Measurements from ENCODE around the gene HTT.

DNA sequence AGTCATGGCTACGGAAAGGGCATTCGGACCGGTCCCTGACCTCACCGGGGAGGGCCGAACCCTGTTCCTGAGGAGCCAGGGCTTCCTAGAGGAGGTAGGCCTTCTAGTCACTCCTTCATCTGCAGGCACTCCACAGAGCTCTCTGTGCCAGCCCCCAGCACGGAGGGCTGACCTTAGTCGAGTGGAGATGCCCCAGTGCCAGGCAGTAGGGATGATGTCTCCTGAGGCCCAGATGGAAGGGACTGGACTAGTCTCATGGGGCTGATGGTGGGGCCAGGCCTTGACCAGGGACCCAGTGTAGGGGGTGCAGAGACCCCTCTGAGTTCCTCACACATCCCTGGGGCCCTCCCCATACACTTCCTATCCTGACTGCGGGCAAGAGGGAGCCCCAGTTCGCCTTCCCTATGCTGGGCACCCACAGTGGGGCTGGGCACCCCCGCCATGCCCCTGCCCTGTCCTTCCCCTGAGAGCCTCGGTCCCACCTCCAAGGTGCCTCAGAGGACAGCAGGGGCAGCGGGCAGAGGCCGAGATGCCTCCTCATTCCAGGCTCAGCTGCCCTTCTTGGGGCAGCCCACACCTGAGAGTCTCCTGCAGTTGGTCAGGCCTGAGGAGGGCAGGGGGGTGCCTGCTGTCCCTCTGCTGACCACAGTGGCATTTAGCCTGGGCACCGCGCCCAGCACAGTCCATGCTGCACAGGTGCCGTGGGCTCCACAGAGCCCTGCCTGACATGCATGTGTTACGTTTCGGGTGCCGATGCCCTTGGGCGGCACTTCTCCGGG lies 173.1 kb downstream of the HTT start:
- TF ChIP-seq, protein P1, sequence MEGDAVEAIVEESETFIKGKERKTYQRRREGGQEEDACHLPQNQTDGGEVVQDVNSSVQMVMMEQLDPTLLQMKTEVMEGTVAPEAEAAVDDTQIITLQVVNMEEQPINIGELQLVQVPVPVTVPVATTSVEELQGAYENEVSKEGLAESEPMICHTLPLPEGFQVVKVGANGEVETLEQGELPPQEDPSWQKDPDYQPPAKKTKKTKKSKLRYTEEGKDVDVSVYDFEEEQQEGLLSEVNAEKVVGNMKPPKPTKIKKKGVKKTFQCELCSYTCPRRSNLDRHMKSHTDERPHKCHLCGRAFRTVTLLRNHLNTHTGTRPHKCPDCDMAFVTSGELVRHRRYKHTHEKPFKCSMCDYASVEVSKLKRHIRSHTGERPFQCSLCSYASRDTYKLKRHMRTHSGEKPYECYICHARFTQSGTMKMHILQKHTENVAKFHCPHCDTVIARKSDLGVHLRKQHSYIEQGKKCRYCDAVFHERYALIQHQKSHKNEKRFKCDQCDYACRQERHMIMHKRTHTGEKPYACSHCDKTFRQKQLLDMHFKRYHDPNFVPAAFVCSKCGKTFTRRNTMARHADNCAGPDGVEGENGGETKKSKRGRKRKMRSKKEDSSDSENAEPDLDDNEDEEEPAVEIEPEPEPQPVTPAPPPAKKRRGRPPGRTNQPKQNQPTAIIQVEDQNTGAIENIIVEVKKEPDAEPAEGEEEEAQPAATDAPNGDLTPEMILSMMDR (IDR thresholded peaks at IDR 0.05; ENCODE audit: insufficient read depth, low read depth, low read length): no peak
- TF ChIP-seq EZH2 (IDR thresholded peaks at IDR 0.05; ENCODE audit: insufficient read depth, low read length): no peak

Measured in astrocyte (in vitro differentiated cells and primary cell).